GM21447 (cell line): ENCODE measurements around the gene NCBP2L.

Experiments used
- ATAC-seq: cut with Tn5 transposase; IDR thresholded peaks from one replicate; pipeline ENCODE4 v1.9.1; 2021; ENCODE audit not compliant: unreplicated experiment

NCBP2L gene

DNA sequence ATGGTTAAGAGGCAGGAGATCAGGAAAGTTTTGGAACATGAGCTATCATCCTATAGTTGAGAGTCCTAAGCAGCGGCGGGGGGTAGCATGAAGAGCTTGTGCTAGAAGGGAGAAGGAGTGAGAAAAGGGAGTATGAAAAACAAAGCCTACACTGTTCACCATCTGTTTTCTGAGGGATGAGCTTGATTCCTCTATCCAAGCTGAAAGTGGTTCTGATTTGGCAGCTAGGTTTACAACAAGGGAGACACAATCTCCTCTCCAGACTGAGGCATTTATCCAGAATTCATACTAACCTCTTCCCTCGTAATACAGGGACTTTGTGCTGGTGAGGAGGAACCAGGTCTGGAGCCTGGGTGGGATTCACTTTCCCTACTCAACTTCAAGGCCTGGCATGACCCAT, 25.5 kb upstream of the NCBP2L start:
- no peak for ATAC-seq

DNA sequence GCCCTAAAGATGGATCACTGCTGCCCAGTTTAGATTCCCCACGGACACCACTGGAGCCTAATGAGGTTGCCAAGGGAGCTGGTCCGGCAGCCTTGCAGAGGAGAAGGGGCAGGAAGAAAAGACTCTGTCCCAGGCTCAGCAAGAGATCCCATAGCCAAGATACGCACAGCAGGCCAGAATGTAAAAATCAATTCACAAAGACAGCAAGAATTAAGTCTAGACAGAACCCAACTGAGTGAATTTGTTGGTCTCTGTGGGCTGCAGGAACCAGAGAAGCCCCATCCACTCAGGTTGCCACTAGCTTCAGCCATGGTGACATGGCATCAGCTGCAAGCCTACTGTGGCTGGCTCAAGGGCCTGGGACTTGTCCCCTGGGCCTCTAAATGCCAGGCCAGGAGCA, 24.8 kb upstream of the NCBP2L start:
- no peak for ATAC-seq

DNA sequence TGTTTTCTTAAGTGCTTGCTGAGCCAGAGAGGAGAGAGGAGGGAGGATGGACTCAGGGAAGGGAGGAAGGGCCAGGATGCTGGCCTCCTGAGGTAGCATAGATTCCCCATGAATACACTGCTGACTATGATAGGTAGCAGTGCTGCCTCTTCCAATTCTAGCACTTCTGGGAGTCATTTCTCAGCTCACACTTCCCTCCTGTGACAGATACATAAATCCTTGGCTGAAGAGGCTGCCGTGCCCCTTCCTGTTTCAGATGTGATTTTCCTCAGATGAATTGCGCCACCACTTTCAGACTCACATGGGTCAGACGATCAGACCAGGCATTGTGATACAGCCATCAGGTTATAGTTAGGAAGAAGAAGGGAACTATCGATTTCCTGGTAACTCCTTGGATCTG, 24.3 kb upstream of the NCBP2L start:
- ATAC-seq, result no peak

DNA sequence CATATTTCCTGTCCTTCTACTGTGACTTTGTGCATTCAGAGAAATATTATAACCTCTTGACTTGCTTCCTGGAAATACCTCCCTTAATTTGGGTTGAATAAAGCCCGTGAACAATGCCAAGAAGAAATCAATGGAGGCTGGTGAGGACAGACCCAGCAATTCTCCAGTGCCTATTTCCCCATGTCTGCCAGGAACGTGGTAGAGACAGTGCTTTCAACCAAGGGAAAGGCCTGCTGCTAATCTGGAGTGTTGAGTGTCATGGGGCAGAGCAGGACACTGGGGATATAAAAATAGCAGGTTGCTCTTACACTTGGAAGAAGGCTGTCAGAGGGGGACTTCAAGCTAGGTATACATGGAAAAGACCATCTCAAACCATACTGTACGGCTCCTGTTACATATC, 21.8 kb upstream of the NCBP2L start:
- no peak for ATAC-seq

DNA sequence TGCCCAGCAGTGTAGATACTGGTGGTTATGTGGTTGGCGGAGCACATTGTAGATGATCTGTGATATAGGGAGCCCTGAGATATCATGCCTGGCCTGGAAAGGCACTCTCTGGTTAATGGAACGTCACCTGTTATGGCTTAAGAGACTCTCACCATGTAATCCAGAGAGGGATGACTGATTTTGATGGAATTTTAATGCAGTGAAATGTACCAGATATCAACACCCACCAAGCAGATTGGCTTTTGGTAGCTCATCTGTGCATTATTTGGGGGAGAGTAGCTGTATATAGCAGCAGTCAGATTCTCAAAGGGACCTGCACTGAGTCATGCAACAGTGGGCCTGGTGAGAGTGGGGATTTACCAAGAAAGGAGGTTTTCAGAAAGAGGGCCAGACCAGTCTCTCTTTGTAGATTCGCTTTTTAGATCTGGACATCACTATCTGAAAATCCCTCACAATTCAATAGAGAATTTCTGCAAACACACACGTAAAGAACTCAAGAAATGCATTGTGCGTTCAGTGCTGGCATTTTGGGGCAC, 19.2 kb upstream of the NCBP2L start:
- ATAC-seq, result no peak

DNA sequence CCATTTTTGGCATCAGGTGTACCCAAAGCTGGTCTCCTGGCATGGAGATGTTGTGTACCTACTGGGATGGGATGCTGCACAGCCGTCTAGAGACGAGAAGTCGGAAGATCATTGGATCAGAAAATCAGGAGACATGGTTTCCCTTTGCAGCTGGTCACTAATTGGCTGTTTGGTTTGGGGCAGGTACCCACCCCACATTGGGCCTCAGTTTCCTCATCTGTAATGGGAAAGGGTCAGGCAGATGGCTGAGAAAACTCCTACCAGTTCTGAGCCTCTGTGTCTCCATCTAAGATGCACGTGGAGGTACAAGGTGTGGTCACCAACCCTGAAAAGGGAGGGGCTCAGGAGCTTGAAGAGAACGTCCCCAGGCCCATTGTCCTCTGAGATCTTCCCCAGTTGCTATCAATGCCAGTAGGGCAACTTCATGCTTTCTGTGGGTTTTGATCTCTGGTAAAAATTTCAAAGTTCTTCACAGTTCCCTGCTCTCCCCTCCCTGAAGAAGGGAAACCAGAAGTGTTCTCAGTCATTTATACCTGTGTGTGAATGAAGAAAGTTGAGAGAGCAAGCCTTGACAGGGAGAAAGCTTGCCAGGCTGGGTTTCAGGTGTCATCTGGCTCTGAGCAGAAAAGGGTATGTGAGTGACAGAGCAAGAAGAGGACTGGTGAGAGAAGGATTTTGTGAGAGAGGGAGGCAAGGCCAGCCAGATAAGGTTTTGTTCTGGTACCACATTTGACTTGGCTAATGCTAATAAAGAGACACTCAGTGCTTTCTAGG, 17.0 kb upstream of the NCBP2L start:
- no peak for ATAC-seq

DNA sequence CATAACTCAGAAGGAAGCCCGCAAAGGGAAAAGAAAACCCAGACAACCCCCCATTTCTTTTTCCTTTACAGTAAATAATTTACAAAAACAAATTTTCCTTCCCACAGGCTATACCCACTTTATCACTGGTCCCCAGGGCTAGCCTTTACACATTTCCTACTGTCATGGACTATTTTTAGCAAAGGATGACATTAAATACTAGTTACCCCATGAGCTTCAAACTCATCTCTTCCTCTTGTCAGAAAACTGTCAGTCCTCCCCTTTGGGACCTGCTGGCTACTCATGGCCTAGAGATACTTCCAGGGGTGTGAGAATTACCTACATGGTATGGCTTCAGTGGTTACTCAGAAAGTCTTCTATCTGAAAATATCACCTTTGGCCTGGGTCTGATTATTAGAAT, 13.9 kb upstream of the NCBP2L start:
- no peak for ATAC-seq

DNA sequence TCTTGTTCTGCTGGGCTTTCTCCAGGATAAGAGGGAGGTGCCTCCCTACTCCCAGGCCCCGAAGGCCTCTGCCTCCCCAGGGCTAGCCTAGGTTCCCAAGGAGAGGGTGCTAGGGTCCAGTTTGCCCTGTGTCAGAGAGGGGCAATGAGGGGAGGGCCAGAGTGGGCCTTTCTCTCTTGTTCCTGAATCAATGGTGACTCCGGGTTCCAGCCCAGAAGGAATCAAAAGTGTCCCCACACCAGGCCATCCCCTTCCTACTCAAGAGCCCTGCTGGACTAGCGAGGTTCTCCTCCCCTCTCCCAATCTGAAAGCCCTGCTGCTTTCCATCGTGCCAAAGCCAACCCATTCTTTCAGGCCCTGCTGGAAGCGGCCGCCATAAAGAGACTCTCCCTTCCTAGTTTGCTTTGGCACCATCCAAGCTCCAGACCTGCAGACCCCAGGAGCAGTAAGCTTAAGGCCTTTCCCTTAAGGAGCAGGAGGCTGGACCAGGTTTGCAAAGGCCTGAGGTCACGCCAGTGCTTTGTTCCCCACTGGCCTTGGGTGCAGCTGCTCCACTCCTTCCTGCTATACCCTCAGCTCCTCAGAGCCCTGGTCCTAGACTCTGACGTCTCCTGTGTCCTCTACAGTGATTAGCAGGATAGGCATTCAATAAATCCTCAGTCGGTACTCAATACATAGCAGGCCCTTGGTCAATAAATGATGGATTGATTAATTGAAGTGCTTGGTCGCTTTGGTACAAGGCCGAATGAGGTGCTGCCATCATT, 12.5 kb upstream of the NCBP2L start:
- ATAC-seq, result no peak

DNA sequence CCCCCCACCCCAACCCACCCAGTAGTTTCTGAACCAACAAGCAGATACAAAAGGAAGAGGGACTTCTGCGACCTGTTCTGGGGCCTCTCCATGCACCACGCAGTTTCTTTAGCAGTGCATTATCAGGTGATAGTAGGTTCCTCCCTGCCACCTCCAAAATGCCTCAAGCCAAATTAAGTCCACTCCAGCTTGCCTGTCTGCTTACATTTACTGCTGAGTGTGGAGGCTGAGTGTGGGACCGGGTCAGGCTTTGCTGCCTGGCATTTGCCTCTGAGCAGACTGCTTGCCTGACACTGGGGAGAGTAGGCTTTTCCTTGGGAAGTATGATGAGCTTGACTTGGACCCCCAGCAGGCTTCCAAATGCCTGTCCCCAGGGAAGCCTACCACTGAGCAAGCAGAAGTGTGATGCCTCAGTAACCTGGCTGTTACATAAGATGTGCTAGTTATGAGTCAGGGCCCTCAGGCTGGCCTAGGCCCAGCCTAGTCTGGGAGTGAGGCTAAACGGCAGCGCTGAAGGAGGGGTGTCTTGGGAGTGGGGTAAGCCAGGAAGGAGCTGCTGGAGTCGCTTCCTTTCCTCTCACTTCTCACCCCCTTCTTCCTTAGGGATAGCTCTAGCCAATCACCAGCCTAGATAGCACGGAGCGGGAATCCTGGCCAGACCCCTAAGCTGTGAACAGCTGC, 10.9 kb upstream of the NCBP2L start:
- no peak for ATAC-seq

DNA sequence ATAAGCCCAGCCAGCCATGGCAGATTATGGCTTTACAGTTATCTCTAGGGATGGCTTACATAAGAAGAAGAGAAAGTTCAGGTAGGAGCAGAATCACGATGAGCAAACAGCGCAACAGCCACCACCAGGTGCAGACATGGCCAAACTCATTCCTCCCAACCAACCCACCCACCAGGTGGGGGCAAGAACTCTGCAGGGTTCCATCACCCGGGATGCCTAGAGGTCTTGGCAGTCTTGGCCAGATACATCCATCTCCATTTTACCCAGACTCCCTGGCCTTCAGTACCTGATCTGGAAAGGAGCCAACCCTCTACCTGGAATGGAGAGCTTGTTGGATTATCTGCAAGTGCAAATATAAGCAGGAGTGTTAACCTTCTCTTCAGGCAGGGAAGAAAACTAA, 9.5 kb upstream of the NCBP2L start:
- ATAC-seq, result no peak

DNA sequence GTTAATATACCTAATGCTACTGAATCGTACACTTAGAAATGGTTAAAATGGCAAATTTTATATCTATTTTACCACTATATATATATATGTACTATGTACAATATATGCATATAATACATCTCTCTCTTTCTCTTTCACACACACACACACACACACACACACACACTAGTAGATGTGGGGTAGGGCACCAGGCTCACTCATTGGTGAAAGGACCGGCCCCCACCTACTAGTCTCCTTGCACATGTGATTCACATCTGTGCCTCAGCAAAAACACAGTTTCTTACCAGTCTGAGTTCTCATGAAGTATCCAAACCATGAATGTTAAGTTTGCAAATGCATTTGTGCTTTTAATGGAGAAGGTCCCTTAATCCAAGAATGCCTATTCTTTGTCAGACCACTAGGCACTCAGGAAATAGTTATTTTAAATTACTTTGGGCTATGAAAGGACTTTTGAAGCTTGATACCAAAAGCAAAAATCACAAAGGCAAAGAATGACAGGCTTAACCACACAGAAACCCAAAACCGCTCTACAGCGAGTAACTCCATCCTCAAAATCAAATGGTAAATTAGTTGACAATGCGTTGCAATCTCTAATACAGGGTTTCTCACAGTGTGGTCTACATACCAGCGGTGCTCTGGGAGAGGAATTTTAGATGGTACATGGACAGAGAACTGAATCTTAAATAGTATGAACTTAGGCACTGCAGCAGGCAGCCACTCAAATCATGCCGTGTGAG, 7.8 kb upstream of the NCBP2L start:
- ATAC-seq, result no peak

DNA sequence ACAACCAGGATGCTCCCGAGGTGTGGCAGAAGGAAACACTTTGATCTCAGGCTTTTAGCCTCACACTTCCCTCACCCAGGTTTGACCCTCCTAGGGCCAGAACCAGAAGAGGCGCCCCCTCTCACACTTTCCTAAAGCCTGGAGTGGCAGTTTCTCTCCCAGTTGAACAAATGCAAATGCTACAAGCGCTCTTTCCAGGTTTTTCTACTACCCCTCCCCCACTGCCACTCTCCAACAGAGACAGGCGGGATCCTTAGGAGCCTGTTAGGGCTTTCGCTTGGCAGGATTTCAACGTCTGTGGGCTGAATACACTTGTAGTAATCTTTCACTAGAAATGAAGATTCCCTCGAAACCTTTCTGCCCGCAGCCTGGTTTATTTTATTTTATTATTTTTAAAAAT, 4.3 kb upstream of the NCBP2L start:
- ATAC-seq, result no peak

DNA sequence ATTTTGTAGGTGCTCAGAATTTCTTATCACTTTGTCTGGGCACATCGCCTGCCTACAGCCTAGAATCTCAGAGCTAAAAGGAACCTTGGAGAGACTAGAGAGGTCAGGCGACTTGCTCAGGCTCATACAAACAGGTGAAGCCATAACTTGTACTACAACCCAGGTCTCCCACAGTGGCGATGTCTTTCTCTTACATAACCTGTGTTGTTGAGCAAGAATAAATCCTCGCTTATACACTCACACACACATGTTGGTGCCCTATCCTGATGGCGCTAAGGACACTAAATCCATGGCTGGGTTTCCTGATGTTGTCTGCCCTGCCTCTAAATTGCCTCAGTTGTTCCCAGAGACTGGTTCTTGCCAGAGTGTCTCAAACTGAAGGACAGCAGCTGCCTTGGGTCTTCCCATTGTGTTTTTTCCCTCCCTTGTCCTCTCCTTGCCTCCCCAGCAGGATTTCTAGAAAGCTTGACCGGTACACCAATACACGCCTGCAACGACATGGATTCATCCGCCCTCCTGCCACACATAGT, 3.6 kb upstream of the NCBP2L start:
- no peak for ATAC-seq

DNA sequence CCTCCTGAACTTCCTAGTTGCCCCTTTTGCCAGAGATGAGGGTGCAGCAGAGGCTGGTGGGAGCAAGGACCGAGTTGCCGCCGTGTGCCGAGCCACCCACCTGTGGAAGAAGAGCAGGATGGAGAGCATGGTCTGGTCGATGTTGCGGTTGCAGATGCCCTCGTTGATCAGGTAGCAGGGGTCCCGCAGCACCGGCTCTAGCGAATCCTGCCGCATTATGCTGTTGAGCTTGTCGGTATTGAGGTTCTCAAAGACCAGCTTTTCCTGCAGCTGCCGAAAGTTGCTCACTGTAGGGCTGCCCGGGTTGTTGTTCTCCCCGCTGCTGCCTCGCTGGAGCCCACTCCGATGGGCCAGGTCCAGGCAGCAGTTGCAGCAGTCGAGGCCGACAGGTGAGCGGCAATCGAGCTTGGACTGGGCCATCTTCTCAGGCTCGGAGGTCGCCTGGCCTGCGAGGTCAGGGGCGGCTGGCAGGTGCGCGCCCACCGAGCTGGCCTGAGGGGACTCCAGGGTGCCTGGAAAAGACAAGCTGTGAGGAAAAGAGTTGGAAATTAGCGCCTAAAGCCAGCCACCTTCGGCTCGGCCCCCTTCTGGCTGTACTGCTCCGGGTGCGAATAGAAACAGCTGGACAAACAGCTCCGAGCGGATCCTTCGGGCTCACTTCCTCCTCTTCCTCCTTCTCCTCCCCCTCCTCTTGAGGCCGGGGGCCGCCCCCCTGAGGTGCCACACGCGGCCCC, 2.4 kb upstream of the NCBP2L start:
- no peak for ATAC-seq

DNA sequence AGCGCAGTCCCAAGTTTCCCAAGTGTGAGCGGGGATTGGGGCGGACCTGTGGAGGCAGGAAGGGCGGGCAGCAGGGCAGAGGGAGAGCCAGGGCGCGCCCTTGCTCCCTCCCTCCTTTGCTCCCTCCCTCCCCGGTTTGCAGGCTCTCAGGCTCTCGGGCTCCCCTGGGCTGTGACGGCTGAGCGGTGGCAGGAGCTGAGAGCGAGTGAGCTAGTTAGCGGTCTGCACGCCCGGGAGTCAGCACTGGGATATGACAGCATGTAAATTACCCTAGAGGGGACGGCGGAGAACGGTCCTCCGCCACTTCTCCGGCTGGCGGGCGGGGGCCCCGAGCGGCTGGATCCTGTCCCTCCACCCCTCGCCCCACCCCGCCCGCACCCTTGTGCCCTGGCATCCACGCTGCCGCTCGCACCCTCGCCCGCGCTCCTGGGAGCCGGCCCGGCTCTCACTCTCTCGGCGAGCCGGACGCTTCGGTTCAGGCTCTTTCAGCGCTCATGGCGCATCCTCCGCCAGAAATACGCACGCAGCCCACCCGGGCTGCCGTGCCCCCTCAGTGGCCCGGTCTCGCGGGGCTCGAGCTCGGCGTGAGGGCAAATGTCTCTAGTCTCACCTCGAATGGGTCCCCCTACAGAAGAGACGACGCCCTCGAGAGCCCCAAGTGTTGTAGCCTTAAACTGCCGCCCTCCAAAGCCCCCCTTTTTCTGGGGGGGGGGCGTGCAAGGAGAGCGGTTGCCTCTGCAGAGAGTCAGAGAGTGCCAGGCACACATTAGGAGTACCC, 1.6 kb upstream of the NCBP2L start, which contains the start of gene TSC22D3:
TSS of gene TSC22D3 (minus strand) at position 54 of the 778 bp plus-strand sequence. CDS start 368 bp downstream, outside the sequence.
- peak; percentile 84 for ATAC-seq

DNA sequence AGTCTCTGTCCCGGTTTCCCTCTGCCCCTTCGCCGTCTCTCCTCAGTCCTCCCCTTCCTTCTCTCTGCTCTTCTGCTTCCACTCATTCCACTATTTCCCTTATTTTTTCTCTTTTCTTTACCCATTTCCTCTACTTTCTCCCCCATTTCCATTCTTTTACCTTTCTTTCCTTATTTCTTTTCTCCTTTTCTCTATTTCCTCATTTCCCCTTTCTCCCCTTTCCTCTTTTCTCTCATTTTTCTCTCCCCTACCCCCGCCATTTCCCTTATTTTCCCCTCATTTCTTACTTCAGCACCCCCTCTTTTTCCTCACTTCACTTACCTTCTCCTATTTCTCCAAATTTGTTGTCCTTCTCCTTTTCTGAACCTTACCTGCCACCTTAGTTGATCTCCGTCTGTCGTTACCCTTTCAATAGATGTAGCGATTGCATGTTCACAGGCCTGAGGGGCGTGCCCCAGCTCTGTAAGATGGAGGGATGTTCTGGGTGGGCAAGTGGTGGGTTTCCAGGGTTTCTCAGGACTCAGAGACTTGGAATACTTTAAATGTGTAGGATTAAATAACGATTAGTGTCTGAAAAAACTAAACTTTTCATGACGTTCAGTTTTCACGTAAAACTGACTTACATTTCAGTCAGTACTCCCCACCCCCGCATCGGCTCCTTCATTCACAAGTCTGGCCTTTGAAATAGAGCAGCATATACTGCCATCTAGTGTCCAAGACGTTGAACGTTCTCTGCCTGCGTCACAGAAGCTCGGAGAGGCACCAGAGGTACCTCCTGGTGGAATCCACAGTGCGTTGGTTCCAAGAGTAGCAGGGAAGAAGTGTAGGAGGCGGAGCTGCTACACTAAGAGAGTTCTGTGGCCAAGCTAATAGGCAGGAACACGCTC, 641 bp upstream of the NCBP2L start:
- ATAC-seq, result peak; percentile 66

DNA sequence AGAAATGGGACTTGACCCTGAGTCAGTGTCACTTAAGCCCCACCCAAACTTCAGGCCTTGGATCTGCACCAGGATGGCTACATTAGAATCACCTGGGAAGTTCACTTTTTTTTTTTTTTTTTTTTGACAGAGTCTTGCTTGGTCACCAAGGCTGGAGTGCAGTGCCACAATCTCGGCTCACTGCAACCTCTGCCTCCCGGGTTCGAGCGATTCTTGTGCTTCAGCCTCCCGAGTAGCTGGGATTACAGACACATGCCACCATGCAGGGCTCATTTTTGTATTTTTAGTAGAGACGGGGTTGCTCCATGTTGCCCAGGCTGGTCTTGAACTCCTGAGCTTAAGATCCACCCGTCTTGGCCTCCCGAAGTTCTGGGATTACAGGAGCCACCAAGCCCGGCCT, 3.0 kb downstream of the NCBP2L start:
- no peak for ATAC-seq

DNA sequence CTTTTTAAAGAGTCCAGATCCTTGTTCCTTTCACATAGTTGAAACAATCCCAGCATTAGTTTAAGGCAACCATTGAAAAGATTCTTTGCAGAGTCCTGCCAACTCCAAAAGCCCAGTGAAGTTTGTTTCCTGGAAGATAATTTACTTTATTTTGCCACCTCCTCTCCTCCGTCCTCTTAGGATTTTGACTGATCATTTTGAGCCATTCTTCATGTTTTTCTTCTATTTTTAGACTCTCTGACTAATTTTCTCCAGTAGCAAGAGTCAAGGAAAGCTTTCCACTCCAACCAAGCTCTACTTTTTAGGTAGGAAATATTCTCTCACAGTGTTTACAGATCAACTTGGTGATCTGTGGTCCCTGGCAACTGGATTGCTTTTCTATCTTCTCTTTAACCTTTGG, 10.3 kb downstream of the NCBP2L start:
- ATAC-seq, result no peak
